ENCODE measurements around the gene FAM177B. TPM values are rescaled to one million over a fixed set of nuclear protein-coding genes. Genes with fewer than 3 reads are reported as not detected.
A peak's percentile ranks its signal among the peaks of the same experiment; 100 is the strongest.
"Not testable (repeated sequence)": the region's sequence is repeated elsewhere in the genome, so short reads cannot be mapped to it uniquely, and the experiment has no call there.

The FAM177B gene
- total RNA-seq, 8 experiments from 2014 or later = 1.2 to 11.1 (median 1.4) TPM; not detected in 5

- in situ Hi-C loops (cut with MboI; ENCODE audit: low pct_unique_long_range_greater_than_20kb in 2 of 9, low sequenced_read_pairs in 9 of 9, unreplicated experiment in 9 of 9) = no loop called here
- H3K27ac ChIP-seq = peak overlapping the region; percentile 98 to 99
- peak; percentile 26 to 78 (median 74) for ATAC-seq (replicated peaks in 6 of 8)
- H3K4me1 ChIP-seq (replicated peaks in 1 of 2) = peaks cover 3 to 14% of the 10 kb centered on the region in 2 donors
- WGBS, 10 experiments = 0 to 4% (median 1%) methylated on average over 2 to 35 of the region's 39 CpGs; no CpG with 5 or more reads in 1 of the 10 experiments
- peak overlapping the region; percentile 63 to 93 (median 90) for H3K4me3 ChIP-seq
Measured at GRCh38 chr1:222713091-222713961, 23.7 kb upstream of the FAM177B start.

GRCh38 chr1:222716393-222716792 is 20.6 kb upstream of the FAM177B start:
- no peak overlapping the region for H3K4me3 ChIP-seq
- H3K4me1 ChIP-seq (replicated peaks in 1 of 2) = peaks cover 0 to 4% of the 10 kb centered on the region in 2 donors
- 84 to 100% (median 100%) methylated on average over 1 to 2 of the region's 2 CpGs; no CpG with 5 or more reads in 3 of the 10 experiments for WGBS, 10 experiments
- H3K27ac ChIP-seq = no peak overlapping the region
- no peak for ATAC-seq (replicated peaks in 6 of 8)
- in situ Hi-C loops (cut with MboI; ENCODE audit: low pct_unique_long_range_greater_than_20kb in 2 of 9, low sequenced_read_pairs in 9 of 9, unreplicated experiment in 9 of 9) = no loop called here

DNA sequence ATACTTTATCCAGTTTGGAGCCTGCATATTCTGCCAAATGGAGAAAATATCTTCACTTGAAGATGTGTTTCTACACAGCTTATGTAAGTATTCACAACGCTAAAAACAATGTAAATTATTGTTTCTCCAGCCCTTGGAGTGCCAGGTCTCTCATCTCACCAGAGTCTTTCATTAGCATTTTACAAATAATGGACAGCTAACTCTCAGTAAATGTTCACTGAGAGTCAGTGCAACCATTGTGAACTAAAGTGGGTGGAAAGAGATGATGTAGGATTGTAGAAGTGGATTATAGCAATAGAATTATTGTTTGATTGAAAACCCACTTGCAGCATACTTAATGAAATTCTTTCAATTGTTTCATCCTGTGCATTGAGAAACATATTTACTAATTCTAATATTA is 8.3 kb upstream of the FAM177B start:
- Histone ChIP-seq H3K27ac (no peak overlapping the region), H3K4me3 (no peak overlapping the region), H3K4me1 (replicated peaks in 1 of 2) (no peaks in the 10 kb centered on the region)
- WGBS, 10 experiments = 33 to 100% (median 84%) methylated on average over 1 of the region's 1 CpG; no CpG with 5 or more reads in 2 of the 10 experiments
- ATAC-seq (replicated peaks in 6 of 8) = no peak
- in situ Hi-C loops (cut with MboI; ENCODE audit: low pct_unique_long_range_greater_than_20kb in 2 of 9, low sequenced_read_pairs in 9 of 9, unreplicated experiment in 9 of 9) = no loop called here

GRCh38 chr1:222730866-222731265 is 6.1 kb upstream of the FAM177B start:
- in situ Hi-C loops (cut with MboI; ENCODE audit: low pct_unique_long_range_greater_than_20kb in 2 of 9, low sequenced_read_pairs in 9 of 9, unreplicated experiment in 9 of 9) = no loop called here
- Histone ChIP-seq H3K4me3 (no peak overlapping the region), H3K27ac (no peak overlapping the region), H3K4me1 (replicated peaks in 1 of 2) (no peaks in the 10 kb centered on the region)
- 82 to 100% (median 100%) methylated on average over 1 of the region's 1 CpG for WGBS, 10 experiments
- ATAC-seq (replicated peaks in 6 of 8) = no peak

- ATAC-seq (replicated peaks in 6 of 8) = no peak
- Histone ChIP-seq H3K27ac (no peak overlapping the region), H3K4me1 (replicated peaks in 1 of 2) (no peaks in the 10 kb centered on the region), H3K4me3 (no peak overlapping the region)
- in situ Hi-C loops (cut with MboI; ENCODE audit: low pct_unique_long_range_greater_than_20kb in 2 of 9, low sequenced_read_pairs in 9 of 9, unreplicated experiment in 9 of 9) = no loop called here
- 73 to 100% (median 94%) methylated on average over 1 to 3 of the region's 3 CpGs; no CpG with 5 or more reads in 1 of the 10 experiments for WGBS, 10 experiments
Measured at GRCh38 chr1:222732216-222733159, 4.5 kb upstream of the FAM177B start.

DNA sequence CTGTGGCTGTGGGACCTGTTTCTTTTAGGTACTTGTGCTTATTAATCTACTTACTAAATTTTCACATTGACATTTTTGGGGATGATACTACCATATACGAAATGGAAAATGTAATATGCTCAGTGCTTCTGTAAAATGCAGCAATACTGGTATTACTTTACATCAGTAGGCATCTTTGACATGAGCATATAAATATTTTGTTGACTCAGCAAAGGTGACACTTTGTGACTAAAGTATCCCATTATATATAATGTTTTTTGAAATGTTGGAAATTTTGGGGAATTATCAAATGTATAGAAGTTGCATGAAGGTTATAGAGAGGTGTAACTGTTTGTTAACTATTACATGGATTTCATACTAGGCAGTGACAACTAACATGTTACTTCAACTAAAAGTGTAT is 2.3 kb upstream of the FAM177B start:
- H3K4me1 ChIP-seq (replicated peaks in 1 of 2) = no peaks in the 10 kb centered on the region
- in situ Hi-C loops (cut with MboI; ENCODE audit: low pct_unique_long_range_greater_than_20kb in 2 of 9, low sequenced_read_pairs in 9 of 9, unreplicated experiment in 9 of 9) = no loop called here
- no peak overlapping the region for H3K4me3 ChIP-seq
- 20 to 100% (median 86%) methylated on average over 1 of the region's 1 CpG; no CpG with 5 or more reads in 3 of the 10 experiments for WGBS, 10 experiments
- ATAC-seq (replicated peaks in 6 of 8) = no peak
- H3K27ac ChIP-seq = no peak overlapping the region

DNA sequence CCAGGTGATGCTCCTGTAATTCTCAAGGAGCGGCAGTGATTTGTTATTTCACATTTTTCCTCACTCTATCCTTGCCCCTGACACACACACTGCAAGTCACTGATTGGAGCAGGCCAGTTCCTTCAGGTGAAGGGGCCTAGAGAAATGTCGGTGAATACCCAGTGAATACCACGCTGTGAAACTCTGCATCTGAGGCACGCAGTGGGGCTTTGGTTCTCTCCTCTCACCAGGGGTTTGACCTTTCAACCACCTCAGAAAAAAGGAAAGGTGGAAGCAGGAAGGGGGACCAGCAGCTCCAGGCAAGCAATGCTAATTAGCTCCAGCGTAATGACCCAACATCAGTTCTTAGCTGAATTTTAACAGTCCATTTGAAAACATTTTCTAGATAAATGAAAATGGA is 532 bp upstream of the FAM177B start:
- Histone ChIP-seq H3K4me1 (replicated peaks in 1 of 2) (no peaks in the 10 kb centered on the region), H3K4me3 (no peak overlapping the region), H3K27ac (no peak overlapping the region)
- in situ Hi-C loops (cut with MboI; ENCODE audit: low pct_unique_long_range_greater_than_20kb in 2 of 9, low sequenced_read_pairs in 9 of 9, unreplicated experiment in 9 of 9) = no loop called here
- WGBS, 10 experiments = 28 to 80% (median 40%) methylated on average over 1 to 5 of the region's 5 CpGs; no CpG with 5 or more reads in 4 of the 10 experiments
- no peak for ATAC-seq (replicated peaks in 6 of 8)

- ATAC-seq (replicated peaks in 6 of 8) = peak in 2 of 8 experiments; percentile 10 to 66
- H3K27ac ChIP-seq = no peak overlapping the region
- in situ Hi-C loops (cut with MboI; ENCODE audit: low pct_unique_long_range_greater_than_20kb in 2 of 9, low sequenced_read_pairs in 9 of 9, unreplicated experiment in 9 of 9) = no loop called here
Measured at GRCh38 chr1:222739465-222739864, 2.5 kb downstream of the FAM177B start.

GRCh38 chr1:222739929-222740328 is 2.9 kb downstream of the FAM177B start:
- peak in 1 of 8 experiments; percentile 24 for ATAC-seq (replicated peaks in 6 of 8)
- Histone ChIP-seq H3K4me3 (no peak overlapping the region), H3K27ac (no peak overlapping the region), H3K4me1 (replicated peaks in 1 of 2) (no peaks in the 10 kb centered on the region)
- WGBS, 10 experiments = 0 to 71% (median 41%) methylated on average over 1 of the region's 1 CpG
- in situ Hi-C loops (cut with MboI; ENCODE audit: low pct_unique_long_range_greater_than_20kb in 2 of 9, low sequenced_read_pairs in 9 of 9, unreplicated experiment in 9 of 9) = no loop called here

More at GRCh38 chr1:222739465-222739864, 2.5 kb downstream of the FAM177B start:
- WGBS, 10 experiments = 40 to 95% (median 92%) methylated on average over 1 to 2 of the region's 2 CpGs; no CpG with 5 or more reads in 3 of the 10 experiments
- no peak overlapping the region for H3K4me3 ChIP-seq
- no peaks in the 10 kb centered on the region for H3K4me1 ChIP-seq (replicated peaks in 1 of 2)

DNA sequence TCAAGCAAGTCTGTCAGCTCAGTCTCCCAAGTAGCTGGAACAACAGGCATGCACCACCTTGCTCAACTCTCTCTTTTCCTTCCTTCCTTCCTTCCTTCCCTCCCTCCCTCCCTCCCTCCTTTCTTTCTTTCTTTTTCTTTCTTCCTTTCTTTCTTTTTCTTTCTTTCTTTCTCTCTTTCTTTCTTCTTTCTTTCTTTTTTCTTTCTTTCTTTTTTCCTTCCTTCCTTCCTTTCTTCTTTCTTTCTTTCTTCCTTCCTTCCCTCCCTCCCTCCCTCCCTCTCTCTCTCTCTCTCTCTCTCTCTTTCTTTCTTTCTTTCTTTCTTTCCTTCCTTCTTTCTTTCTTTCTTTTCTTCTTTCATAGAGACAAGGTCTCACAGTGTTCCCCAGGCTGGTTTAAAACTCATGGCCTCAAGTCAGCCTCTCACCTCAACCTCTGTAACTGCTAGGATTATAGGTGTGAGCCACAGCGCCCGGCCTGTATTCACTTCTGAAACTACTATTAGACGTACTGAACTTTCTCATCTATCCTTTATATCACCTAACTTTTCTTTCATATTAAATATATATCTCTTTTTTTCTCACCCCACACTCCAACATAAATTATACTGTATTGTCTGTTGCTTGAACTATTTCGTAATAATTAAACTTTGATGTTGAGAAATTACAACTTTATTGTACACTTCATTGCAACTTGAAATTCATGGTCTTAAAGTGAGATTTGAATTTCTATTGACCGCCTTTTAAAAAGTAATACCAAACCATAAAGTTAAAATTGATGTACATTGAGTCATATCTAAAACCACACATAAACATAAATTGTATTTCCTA is 4.8 kb downstream of the FAM177B start:
- WGBS, 10 experiments = 50 to 96% (median 87%) methylated on average over 2 to 5 of the region's 5 CpGs
- in situ Hi-C loops (cut with MboI; ENCODE audit: low pct_unique_long_range_greater_than_20kb in 2 of 9, low sequenced_read_pairs in 9 of 9, unreplicated experiment in 9 of 9); H3K4me1 ChIP-seq (replicated peaks in 1 of 2); ATAC-seq (replicated peaks in 6 of 8); H3K4me3 ChIP-seq; H3K27ac ChIP-seq: not testable (repeated sequence)

DNA sequence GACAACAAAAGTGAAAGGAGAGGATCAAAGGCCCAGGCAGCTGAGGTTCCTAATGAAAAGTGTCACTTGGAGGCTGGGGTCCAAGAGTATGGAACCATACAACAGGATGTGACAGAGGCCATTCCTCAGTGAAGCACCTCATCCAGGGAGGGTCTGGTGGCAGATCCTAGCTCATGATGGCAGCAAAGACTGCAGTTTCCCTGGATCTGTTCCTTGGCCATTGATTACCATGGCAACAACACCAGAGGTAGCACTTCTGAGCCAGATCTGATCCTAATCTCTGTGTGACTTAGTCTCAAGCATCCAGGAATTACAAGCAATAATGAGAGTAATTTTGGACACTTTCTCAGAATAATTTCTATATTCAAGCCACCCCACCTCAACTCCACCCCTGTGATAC is 12.9 kb downstream of the FAM177B start:
- H3K4me1 ChIP-seq (replicated peaks in 1 of 2) = peaks cover 23% of the 10 kb centered on the region in 2 donors
- H3K4me3 ChIP-seq = no peak overlapping the region
- H3K27ac ChIP-seq = no peak overlapping the region
- in situ Hi-C loops (cut with MboI; ENCODE audit: low pct_unique_long_range_greater_than_20kb in 2 of 9, low sequenced_read_pairs in 9 of 9, unreplicated experiment in 9 of 9) = no loop called here
- peak; percentile 2 to 69 (median 54) for ATAC-seq (replicated peaks in 6 of 8)

DNA sequence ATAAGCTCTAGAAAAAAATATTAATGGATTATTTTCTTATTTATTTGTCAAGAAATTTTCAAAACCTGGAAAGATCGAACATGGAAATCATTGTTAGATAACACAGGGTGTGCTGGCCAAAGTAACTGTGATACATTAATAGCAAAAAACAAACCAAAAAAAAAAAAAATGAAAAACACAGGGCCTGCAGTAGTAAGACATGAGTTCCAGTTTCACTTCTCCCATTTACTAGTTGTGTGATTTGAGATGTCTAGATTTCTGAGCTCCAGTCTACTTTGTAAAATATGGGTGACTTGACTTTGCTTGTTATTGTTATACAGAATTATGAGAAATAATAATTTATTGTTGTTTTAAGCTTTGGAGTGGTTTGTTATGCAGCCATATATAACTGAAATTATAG is 13.6 kb downstream of the FAM177B start:
- no peak for ATAC-seq (replicated peaks in 6 of 8)
- WGBS, 10 experiments = 57 to 100% (median 100%) methylated on average over 1 of the region's 1 CpG
- H3K4me3 ChIP-seq = no peak overlapping the region
- in situ Hi-C loops (cut with MboI; ENCODE audit: low pct_unique_long_range_greater_than_20kb in 2 of 9, low sequenced_read_pairs in 9 of 9, unreplicated experiment in 9 of 9) = no loop called here
- H3K4me1 ChIP-seq (replicated peaks in 1 of 2) = peaks cover 23% of the 10 kb centered on the region in 2 donors
- H3K27ac ChIP-seq = no peak overlapping the region

All from motor neuron (in vitro differentiated cells).